Measurements from ENCODE around the gene ARPC4.
A peak's percentile ranks its signal among the peaks of the same experiment; 100 is the strongest.
"Not testable (repeated sequence)": the region's sequence is repeated elsewhere in the genome, so short reads cannot be mapped to it uniquely, and the experiment has no call there.

ARPC4 gene

DNA sequence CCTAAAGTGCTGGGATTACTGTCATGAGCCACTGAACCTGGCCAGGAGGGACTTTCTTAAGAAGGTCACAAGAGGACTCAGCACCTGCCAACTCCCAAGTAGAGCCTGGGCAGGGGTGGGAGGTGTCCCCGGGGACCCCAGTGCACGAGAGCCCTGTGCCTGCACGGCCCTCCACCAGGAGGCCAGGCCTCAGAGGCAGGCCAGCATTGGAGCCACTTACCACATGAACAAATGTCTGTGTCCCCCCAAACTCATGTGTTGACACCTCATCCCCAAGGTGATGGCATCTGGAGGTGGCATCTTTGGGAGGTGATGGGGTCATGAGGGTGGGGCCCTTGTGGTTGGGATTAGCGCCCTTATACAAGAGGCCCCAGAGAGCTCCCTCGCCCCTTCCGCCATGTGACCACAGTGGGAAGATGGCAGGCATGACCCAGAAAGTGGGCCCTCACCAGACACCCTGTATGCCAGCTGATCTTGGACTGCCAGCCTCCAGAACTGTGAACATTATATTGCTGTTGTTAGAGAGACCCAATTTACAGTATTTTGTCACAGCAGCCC lies 54.1 kb downstream of the ARPC4 start:
- in situ Hi-C loops (cut with MboI; ENCODE audit: low pct_unique_long_range_greater_than_20kb, low sequenced_read_pairs, unreplicated experiment), result no loop called here
- no peak for TF ChIP-seq CTCF (IDR thresholded peaks at IDR 0.05; ENCODE audit: extremely low read depth, insufficient read depth, missing control alignments)
- no peak for DNase-seq (ENCODE audit: low spot score)

DNA sequence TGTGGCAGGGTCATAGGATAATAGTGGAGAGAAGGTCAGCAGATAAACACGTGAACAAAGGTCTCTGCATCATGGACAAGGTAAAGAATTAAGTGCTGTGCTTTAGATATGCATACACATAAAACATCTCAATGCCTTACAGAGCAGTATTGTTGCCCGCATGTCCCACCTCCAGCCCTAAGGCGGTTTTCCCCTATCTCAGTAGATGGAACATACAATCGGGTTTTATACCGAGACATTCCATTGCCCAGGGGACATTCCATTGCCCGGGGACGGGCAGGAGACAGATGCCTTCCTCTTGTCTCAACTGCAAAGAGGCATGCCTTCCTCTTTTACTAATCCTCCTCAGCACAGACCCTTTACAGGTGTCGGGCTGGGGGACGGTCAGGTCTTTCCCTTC lies 55.0 kb downstream of the ARPC4 start:
- in situ Hi-C loops (cut with MboI; ENCODE audit: low pct_unique_long_range_greater_than_20kb, low sequenced_read_pairs, unreplicated experiment); DNase-seq (ENCODE audit: low spot score): not testable (repeated sequence)

- peak; percentile 57 for TF ChIP-seq CTCF (IDR thresholded peaks at IDR 0.05; ENCODE audit: extremely low read depth, insufficient read depth, missing control alignments)
- DNase-seq (ENCODE audit: low spot score); in situ Hi-C loops (cut with MboI; ENCODE audit: low pct_unique_long_range_greater_than_20kb, low sequenced_read_pairs, unreplicated experiment): not testable (repeated sequence)
Observed at GRCh38 chr3:9848860-9849259, 56.0 kb downstream of the ARPC4 start.

GRCh38 chr3:9851383-9851782 lies 58.5 kb downstream of the ARPC4 start:
- DNase-seq (ENCODE audit: low spot score); in situ Hi-C loops (cut with MboI; ENCODE audit: low pct_unique_long_range_greater_than_20kb, low sequenced_read_pairs, unreplicated experiment): not testable (repeated sequence)

- DNase-seq (ENCODE audit: low spot score); in situ Hi-C loops (cut with MboI; ENCODE audit: low pct_unique_long_range_greater_than_20kb, low sequenced_read_pairs, unreplicated experiment): not testable (repeated sequence)
Observed at GRCh38 chr3:9851926-9852325, 59.0 kb downstream of the ARPC4 start.

DNA sequence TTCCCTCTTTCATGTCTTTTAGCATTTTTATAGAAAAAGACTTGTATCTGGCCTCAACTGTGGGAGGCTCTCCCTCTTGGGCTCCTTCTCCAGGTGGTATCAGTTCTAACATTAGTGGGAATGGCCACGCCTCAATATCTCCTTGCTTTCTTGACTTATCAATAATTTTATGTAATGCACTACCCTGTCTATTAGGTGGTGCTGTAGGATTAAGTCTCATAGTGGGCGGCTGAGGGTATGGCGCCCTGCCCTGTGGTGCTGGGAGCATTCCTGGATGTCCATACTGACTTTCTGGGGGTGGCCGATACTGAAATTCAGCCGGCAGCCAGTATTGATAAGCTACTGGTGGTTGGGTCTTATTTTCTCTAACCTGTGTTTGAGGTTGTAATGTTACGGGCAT lies 59.6 kb downstream of the ARPC4 start:
- in situ Hi-C loops (cut with MboI; ENCODE audit: low pct_unique_long_range_greater_than_20kb, low sequenced_read_pairs, unreplicated experiment), result no loop called here

DNA sequence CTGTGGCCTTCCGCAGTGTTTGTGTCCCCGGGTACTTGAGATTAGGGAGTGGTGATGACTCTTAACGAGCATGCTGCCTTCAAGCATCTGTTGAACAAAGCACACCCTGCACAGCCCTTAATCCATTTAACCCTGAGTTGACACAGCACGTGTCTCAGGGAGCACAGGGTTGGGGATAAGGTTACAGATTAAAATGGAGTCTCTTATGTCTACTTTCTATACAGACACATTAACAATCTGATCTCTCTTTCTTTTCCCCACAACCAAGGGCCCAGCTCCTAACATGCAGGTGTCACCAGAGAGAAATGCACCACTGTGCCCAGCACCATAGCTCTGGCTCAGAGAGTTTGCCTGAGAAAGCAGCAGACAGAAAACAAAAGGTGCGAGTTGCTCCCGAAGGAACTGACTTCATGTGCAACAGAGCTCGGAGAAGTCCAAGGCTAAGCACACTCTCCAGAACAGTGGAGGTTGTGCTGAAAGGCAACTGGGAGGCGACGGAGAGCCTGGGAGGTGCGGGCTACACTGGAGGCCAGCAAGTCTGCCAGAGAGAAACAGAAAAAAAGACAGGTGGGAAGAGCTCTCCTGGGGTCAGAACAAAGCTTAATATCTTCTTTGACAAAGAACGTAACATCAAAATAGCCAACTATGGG lies 61.5 kb downstream of the ARPC4 start:
- DNase-seq (ENCODE audit: low spot score); in situ Hi-C loops (cut with MboI; ENCODE audit: low pct_unique_long_range_greater_than_20kb, low sequenced_read_pairs, unreplicated experiment): not testable (repeated sequence)

More for the DNA sequence above, 59.6 kb downstream of the ARPC4 start:
- TF ChIP-seq CTCF (IDR thresholded peaks at IDR 0.05; ENCODE audit: extremely low read depth, insufficient read depth, missing control alignments), result peak; percentile 6
- DNase-seq (ENCODE audit: low spot score), result no peak

DNA sequence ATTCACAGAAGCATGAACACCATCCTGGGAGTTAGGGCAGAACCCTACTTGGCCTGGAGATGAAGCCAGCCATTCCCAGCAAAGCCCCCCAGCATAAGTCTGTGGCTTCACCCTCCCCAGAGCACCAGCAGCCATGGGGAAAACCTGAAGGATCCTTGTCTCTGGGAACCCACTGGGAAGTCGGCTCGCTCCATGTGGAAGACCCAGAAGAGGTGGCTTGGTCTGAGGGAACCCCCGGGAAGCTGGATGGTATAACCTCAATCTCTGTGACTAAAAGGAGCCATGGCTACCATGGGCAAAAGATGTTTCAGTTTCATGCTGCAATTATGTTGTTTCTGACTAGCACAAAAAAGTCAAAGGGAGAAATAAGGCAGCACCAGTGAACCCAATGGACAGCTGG lies 62.7 kb downstream of the ARPC4 start:
- DNase-seq (ENCODE audit: low spot score), result no peak
- TF ChIP-seq CTCF (IDR thresholded peaks at IDR 0.05; ENCODE audit: extremely low read depth, insufficient read depth, missing control alignments), result no peak
- in situ Hi-C loops (cut with MboI; ENCODE audit: low pct_unique_long_range_greater_than_20kb, low sequenced_read_pairs, unreplicated experiment), result no loop called here
